Uterus (tissue), 2 donors: Measurements from ENCODE around the gene LRRD1.

Experiments used
- POLR2A ChIP-seq, 2 donors: fragments of 450-650 bp; IDR thresholded peaks; one replicate each; pipeline ENCODE4 v1.6.1; 2016; ENCODE audit warnings: antibody characterized with exemption in 2 of 2, mild to moderate bottlenecking in 1 of 2, moderate library complexity in 1 of 2
- TF ChIP-seq, protein P1 (sequence below), 4 experiments: fragments of 200-600 bp in 2 of 4; fragments of 450-650 bp in 2 of 4; sonication (generic) in 2 of 4; IDR thresholded peaks; one replicate each; pipeline ENCODE4 v1.5.1; 2016 to 2019; ENCODE audit warnings: antibody characterized with exemption in 4 of 4, mild to moderate bottlenecking in 2 of 4, moderate library complexity in 1 of 4

DNA sequence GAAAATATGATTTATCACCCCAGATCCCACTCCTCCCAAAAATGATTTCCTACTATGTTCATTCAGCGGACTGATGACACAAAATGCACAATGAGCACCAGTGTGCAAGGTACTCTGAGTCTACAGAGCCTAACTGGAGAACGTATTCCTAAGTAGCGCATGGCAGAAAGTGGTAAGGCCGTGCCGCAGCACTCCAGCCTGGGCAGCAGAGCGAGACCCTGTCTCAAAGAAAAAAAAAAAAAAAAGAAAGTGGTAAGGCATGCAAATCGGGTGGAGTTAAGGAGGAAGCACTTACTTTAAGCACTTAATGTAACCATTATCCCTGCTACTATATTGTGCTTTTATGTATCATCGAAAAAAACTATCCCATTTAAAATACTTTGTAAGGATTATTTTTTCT is 70.1 kb downstream of the LRRD1 start:
- TF ChIP-seq, protein P1, sequence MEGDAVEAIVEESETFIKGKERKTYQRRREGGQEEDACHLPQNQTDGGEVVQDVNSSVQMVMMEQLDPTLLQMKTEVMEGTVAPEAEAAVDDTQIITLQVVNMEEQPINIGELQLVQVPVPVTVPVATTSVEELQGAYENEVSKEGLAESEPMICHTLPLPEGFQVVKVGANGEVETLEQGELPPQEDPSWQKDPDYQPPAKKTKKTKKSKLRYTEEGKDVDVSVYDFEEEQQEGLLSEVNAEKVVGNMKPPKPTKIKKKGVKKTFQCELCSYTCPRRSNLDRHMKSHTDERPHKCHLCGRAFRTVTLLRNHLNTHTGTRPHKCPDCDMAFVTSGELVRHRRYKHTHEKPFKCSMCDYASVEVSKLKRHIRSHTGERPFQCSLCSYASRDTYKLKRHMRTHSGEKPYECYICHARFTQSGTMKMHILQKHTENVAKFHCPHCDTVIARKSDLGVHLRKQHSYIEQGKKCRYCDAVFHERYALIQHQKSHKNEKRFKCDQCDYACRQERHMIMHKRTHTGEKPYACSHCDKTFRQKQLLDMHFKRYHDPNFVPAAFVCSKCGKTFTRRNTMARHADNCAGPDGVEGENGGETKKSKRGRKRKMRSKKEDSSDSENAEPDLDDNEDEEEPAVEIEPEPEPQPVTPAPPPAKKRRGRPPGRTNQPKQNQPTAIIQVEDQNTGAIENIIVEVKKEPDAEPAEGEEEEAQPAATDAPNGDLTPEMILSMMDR (IDR thresholded peaks at IDR 0.05) = no peak
- no peak for TF ChIP-seq POLR2A (IDR thresholded peaks at IDR 0.05)
